WTC11 (cell line): ENCODE measurements around the gene INO80B. TPM values are rescaled to one million over a fixed set of nuclear protein-coding genes. Genes with fewer than 3 reads are reported as not detected.

ENCODE experiments used
- ATAC-seq: fragments of 200-7000 bp; cut with Tn5 transposase; 2 replicates; pipeline ENCODE4 v1.10.0; 2021; ENCODE audit warnings: mild to moderate bottlenecking, moderate library complexity
- CTCF ChIA-PET: fragments of 300-600 bp; sonication (Branson Sonifier 250); formaldehyde crosslinking; loops from one replicate; lab custom pipeline; 2021; ENCODE audit warnings: antibody characterized with exemption; lab: Charles Lee
- POLR2A ChIA-PET: fragments of 350-600 bp; sonication (Branson Sonifier 250); formaldehyde crosslinking; loops from one replicate; lab custom pipeline; 2021; ENCODE audit warnings: antibody characterized with exemption; lab: Charles Lee
- DNase-seq: peaks from one replicate; pipeline ENCODE4 v3.0.0; 2021; ENCODE audit warnings: low spot score
- H3K27ac Mint-ChIP-seq: 2 replicates; pipeline ENCODE4 v1.8.0; 2021; ENCODE audit warnings: mixed read lengths
- H3K27me3 Mint-ChIP-seq: 2 replicates; pipeline ENCODE4 v1.8.0; 2021; ENCODE audit warnings: low read depth, mild to moderate bottlenecking, moderate library complexity, mixed read lengths
- H3K36me3 Mint-ChIP-seq: 2 replicates; pipeline ENCODE4 v1.8.0; 2021; ENCODE audit warnings: mixed read lengths
- H3K4me1 Mint-ChIP-seq: 2 replicates; pipeline ENCODE4 v1.8.0; 2022; ENCODE audit warnings: mixed read lengths
- H3K4me3 Mint-ChIP-seq: 2 replicates; pipeline ENCODE4 v1.8.0; 2021; ENCODE audit warnings: mild to moderate bottlenecking, moderate library complexity, mixed read lengths
- H3K9me3 Mint-ChIP-seq: 2 replicates; pipeline ENCODE4 v1.8.0; 2021; ENCODE audit warnings: mixed read lengths
- EMX1 ChIP-seq: fragments of 250-450 bp; sonication (Bioruptor Pico); IDR thresholded peaks from 2 replicates; pipeline ENCODE4 v1.8.0; 2021; ENCODE audit warnings: mild to moderate bottlenecking
- GTF2I ChIP-seq: fragments of 250-450 bp; sonication (Bioruptor Pico); conservative IDR thresholded peaks from 2 replicates; pipeline ENCODE4 v1.4.0; 2021; ENCODE audit warnings: mild to moderate bottlenecking
- NFATC4 ChIP-seq: fragments of 250-450 bp; sonication (Bioruptor Pico); IDR thresholded peaks from 2 replicates; pipeline ENCODE4 v1.9.0; 2021; ENCODE audit warnings: mild to moderate bottlenecking
- NFE2L1 ChIP-seq: sonication (generic); formaldehyde crosslinking; IDR thresholded peaks from 2 replicates; pipeline ENCODE4 v1.8.1; 2023; ENCODE audit warnings: missing genetic modification reagents
- NR3C1 ChIP-seq: sonication (generic); formaldehyde crosslinking; conservative IDR thresholded peaks from 2 replicates; pipeline ENCODE4 v1.8.1; 2023; ENCODE audit warnings: low read depth, mild to moderate bottlenecking, missing genetic modification reagents
- OVOL2 ChIP-seq: fragments of 250-450 bp; sonication (Bioruptor Pico); IDR thresholded peaks from 2 replicates; pipeline ENCODE4 v1.9.0; 2021; ENCODE audit warnings: mild to moderate bottlenecking, borderline replicate concordance
- PRRX2 ChIP-seq: fragments of 250-450 bp; sonication (Bioruptor Pico); IDR thresholded peaks from 2 replicates; pipeline ENCODE4 v1.8.0; 2021; ENCODE audit warnings: mild to moderate bottlenecking
- RORB ChIP-seq: fragments of 250-450 bp; sonication (Bioruptor Pico); IDR thresholded peaks from 2 replicates; pipeline ENCODE4 v1.9.0; 2021; ENCODE audit warnings: mild to moderate bottlenecking
- TEAD4 ChIP-seq: sonication (generic); formaldehyde crosslinking; IDR thresholded peaks from 2 replicates; pipeline ENCODE4 v1.8.0; 2022; ENCODE audit warnings: mild to moderate bottlenecking, missing genetic modification reagents
- ZNF121 ChIP-seq: sonication (generic); formaldehyde crosslinking; IDR thresholded peaks from 2 replicates; pipeline ENCODE4 v1.8.0; 2023; ENCODE audit warnings: missing genetic modification reagents
- ZNF138 ChIP-seq: sonication (generic); formaldehyde crosslinking; conservative IDR thresholded peaks from 2 replicates; pipeline ENCODE4 v1.8.1; 2022; ENCODE audit warnings: mild to moderate bottlenecking, moderate library complexity, missing genetic modification reagents
- ZNF416 ChIP-seq: fragments of 250-450 bp; sonication (Bioruptor Pico); IDR thresholded peaks from 2 replicates; pipeline ENCODE4 v1.9.0; 2021; ENCODE audit warnings: mild to moderate bottlenecking, inconsistent platforms
- total RNA-seq: library from RNA; stranded (reverse); gene quantifications from 3 replicates; pipeline ENCODE4 v1.2.3, GENCODE V29; 2021
- TF ChIP-seq, protein P1 (sequence below): sonication (generic); formaldehyde crosslinking; conservative IDR thresholded peaks from 2 replicates; pipeline ENCODE4 v1.8.1; 2023; ENCODE audit warnings: mild to moderate bottlenecking, low read depth, missing genetic modification reagents, moderate library complexity
- TF ChIP-seq, protein P2 (sequence below): sonication (generic); formaldehyde crosslinking; IDR thresholded peaks from 2 replicates; pipeline ENCODE4 v1.8.0; 2023; ENCODE audit warnings: missing genetic modification reagents
- TF ChIP-seq, protein P3 (sequence below): sonication (generic); formaldehyde crosslinking; IDR thresholded peaks from 2 replicates; pipeline ENCODE4 v1.8.0; 2022; ENCODE audit warnings: missing genetic modification reagents
- TF ChIP-seq, protein P4 (sequence below): sonication (generic); formaldehyde crosslinking; IDR thresholded peaks from 2 replicates; pipeline ENCODE4 v1.8.1; 2022; ENCODE audit warnings: missing genetic modification reagents, borderline replicate concordance

The INO80B gene
- total RNA-seq, 1 experiment from 2014 or later = 20.2 TPM

DNA sequence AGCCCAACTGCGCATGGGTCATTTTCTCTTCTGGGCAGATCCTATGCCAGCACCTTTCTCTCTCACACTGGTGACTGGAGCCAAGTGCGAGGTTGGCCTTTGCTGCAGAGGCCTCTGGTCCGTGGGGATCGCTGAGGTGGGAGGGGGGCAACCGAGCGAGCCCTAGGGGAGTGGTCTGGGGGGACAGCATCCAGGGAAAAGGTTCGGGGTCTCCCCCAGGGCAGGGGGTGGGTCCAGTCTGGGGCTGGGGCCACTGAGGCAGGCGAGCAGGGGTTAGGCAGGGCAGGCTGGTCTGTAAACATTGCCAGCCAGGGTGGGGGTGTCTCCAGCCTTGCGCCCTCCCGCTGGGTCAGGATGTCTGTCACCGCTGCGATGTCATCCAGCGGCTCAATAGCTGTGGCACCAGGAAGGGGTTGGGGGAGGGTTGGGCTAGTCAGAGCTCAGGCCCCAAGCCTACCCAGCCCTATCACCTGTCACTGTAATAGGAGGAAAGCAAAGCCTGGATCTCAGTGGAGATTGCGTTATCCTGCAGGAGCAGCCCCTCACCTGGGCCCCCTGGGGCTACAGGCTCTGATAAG is 28.6 kb upstream of the INO80B start:
- CTCF ChIA-PET = interaction anchor here (1.1 kb wide), 1 partner anchor 91 kb away, joined by 4 read pairs; no protein-coding TSS in a partner anchor
- DNase-seq = no peak
- POLR2A ChIA-PET = interaction anchor here (1.0 kb wide), 1 partner anchor 14 kb away, joined by 3 read pairs; no protein-coding TSS in a partner anchor

DNA sequence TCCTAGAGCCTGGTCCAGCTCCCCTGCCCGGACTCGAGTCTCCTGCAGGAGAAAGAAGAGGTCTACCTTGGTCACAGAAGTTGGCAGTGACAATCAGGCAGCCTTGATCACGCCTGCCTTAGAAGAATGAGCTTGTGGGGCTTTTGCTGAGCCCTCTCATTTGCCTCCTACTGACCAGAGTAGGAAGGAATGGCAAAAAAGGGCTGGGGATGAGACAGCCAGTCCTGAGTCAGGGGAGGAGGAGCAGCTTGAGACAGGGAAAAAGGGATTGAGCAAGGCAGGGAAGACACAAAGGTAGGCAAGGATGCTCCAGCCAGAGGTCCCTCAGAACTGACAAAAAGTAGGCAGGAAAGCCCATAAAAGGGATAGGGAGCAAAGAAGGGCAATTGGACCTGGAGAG is 27.3 kb upstream of the INO80B start:
- H3K36me3 Mint-ChIP-seq = peaks cover 66% of the 10 kb centered on the region
- TF ChIP-seq ZNF416 = no peak
- TF ChIP-seq OVOL2 (CRISPR knock-in tag) = no peak
- TF ChIP-seq GTF2I (CRISPR knock-in tag) = no peak
- TF ChIP-seq NFE2L1 = no peak
- no peak for TF ChIP-seq TEAD4 (CRISPR knock-in tag)
- TF ChIP-seq, protein P1, sequence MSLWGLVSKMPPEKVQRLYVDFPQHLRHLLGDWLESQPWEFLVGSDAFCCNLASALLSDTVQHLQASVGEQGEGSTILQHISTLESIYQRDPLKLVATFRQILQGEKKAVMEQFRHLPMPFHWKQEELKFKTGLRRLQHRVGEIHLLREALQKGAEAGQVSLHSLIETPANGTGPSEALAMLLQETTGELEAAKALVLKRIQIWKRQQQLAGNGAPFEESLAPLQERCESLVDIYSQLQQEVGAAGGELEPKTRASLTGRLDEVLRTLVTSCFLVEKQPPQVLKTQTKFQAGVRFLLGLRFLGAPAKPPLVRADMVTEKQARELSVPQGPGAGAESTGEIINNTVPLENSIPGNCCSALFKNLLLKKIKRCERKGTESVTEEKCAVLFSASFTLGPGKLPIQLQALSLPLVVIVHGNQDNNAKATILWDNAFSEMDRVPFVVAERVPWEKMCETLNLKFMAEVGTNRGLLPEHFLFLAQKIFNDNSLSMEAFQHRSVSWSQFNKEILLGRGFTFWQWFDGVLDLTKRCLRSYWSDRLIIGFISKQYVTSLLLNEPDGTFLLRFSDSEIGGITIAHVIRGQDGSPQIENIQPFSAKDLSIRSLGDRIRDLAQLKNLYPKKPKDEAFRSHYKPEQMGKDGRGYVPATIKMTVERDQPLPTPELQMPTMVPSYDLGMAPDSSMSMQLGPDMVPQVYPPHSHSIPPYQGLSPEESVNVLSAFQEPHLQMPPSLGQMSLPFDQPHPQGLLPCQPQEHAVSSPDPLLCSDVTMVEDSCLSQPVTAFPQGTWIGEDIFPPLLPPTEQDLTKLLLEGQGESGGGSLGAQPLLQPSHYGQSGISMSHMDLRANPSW (CRISPR knock-in tag) = no peak
- TF ChIP-seq, protein P2, sequence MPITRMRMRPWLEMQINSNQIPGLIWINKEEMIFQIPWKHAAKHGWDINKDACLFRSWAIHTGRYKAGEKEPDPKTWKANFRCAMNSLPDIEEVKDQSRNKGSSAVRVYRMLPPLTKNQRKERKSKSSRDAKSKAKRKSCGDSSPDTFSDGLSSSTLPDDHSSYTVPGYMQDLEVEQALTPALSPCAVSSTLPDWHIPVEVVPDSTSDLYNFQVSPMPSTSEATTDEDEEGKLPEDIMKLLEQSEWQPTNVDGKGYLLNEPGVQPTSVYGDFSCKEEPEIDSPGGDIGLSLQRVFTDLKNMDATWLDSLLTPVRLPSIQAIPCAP = no peak
- no peak for TF ChIP-seq RORB
- no peak for TF ChIP-seq EMX1 (CRISPR knock-in tag)
- TF ChIP-seq PRRX2 (CRISPR knock-in tag) = no peak
- TF ChIP-seq NFATC4 (CRISPR knock-in tag) = no peak
- TF ChIP-seq, all 79 proteins: peak for 0
- POLR2A ChIA-PET = no interaction called here
- CTCF ChIA-PET = no interaction called here
- DNase-seq (no peak), ATAC-seq (no peak)
- Mint-ChIP-seq H3K4me1 (peaks cover 6% of the 10 kb centered on the region), H3K27ac (peak overlapping the region; percentile 24; the same call in 1 of the 2 replicates), H3K4me3 (no peak overlapping the region), H3K27me3 (peaks cover 16% of the 10 kb centered on the region), H3K9me3 (no peaks in the 10 kb centered on the region)

More for the DNA sequence above, 28.6 kb upstream of the INO80B start:
- no peak for ATAC-seq
- Mint-ChIP-seq H3K9me3 (no peaks in the 10 kb centered on the region), H3K27ac (no peak overlapping the region), H3K4me3 (no peak overlapping the region)
- TF ChIP-seq, protein P3, sequence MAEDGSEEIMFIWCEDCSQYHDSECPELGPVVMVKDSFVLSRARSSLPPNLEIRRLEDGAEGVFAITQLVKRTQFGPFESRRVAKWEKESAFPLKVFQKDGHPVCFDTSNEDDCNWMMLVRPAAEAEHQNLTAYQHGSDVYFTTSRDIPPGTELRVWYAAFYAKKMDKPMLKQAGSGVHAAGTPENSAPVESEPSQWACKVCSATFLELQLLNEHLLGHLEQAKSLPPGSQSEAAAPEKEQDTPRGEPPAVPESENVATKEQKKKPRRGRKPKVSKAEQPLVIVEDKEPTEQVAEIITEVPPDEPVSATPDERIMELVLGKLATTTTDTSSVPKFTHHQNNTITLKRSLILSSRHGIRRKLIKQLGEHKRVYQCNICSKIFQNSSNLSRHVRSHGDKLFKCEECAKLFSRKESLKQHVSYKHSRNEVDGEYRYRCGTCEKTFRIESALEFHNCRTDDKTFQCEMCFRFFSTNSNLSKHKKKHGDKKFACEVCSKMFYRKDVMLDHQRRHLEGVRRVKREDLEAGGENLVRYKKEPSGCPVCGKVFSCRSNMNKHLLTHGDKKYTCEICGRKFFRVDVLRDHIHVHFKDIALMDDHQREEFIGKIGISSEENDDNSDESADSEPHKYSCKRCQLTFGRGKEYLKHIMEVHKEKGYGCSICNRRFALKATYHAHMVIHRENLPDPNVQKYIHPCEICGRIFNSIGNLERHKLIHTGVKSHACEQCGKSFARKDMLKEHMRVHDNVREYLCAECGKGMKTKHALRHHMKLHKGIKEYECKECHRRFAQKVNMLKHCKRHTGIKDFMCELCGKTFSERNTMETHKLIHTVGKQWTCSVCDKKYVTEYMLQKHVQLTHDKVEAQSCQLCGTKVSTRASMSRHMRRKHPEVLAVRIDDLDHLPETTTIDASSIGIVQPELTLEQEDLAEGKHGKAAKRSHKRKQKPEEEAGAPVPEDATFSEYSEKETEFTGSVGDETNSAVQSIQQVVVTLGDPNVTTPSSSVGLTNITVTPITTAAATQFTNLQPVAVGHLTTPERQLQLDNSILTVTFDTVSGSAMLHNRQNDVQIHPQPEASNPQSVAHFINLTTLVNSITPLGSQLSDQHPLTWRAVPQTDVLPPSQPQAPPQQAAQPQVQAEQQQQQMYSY (CRISPR knock-in tag) = no peak
- TF ChIP-seq ZNF416 (no peak), ZNF138 (no peak), NR3C1 (no peak), ZNF121 (CRISPR knock-in tag) (no peak)
- TF ChIP-seq, protein P4, sequence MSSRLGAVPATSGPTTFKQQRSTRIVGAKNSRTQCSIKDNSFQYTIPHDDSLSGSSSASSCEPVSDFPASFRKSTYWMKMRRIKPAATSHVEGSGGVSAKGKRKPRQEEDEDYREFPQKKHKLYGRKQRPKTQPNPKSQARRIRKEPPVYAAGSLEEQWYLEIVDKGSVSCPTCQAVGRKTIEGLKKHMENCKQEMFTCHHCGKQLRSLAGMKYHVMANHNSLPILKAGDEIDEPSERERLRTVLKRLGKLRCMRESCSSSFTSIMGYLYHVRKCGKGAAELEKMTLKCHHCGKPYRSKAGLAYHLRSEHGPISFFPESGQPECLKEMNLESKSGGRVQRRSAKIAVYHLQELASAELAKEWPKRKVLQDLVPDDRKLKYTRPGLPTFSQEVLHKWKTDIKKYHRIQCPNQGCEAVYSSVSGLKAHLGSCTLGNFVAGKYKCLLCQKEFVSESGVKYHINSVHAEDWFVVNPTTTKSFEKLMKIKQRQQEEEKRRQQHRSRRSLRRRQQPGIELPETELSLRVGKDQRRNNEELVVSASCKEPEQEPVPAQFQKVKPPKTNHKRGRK (CRISPR knock-in tag) = no peak
- TF ChIP-seq, protein P1 (CRISPR knock-in tag) = no peak
- TF ChIP-seq, all 79 proteins: peak for 0
- Mint-ChIP-seq H3K27me3 (peaks cover 21% of the 10 kb centered on the region), H3K4me1 (peaks cover 11% of the 10 kb centered on the region), H3K36me3 (peaks cover 56% of the 10 kb centered on the region)
